ENCODE measurements around the gene ADGRL2. TPM values are rescaled to one million over a fixed set of nuclear protein-coding genes. Genes with fewer than 3 reads are reported as not detected.

ADGRL2 gene
- total RNA-seq, 1 experiment from 2014 or later: 25.3 TPM

- TF ChIP-seq EZH2 (IDR thresholded peaks at IDR 0.05; ENCODE audit: low read depth): no peak
- TF ChIP-seq, protein P1, sequence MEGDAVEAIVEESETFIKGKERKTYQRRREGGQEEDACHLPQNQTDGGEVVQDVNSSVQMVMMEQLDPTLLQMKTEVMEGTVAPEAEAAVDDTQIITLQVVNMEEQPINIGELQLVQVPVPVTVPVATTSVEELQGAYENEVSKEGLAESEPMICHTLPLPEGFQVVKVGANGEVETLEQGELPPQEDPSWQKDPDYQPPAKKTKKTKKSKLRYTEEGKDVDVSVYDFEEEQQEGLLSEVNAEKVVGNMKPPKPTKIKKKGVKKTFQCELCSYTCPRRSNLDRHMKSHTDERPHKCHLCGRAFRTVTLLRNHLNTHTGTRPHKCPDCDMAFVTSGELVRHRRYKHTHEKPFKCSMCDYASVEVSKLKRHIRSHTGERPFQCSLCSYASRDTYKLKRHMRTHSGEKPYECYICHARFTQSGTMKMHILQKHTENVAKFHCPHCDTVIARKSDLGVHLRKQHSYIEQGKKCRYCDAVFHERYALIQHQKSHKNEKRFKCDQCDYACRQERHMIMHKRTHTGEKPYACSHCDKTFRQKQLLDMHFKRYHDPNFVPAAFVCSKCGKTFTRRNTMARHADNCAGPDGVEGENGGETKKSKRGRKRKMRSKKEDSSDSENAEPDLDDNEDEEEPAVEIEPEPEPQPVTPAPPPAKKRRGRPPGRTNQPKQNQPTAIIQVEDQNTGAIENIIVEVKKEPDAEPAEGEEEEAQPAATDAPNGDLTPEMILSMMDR (conservative IDR thresholded peaks at IDR 0.05): no peak
- peaks cover 7% of the 10 kb centered on the region; the same call in 1 of the 2 replicates for H3K36me3 ChIP-seq (ENCODE audit: low read depth)
- no peaks in the 10 kb centered on the region for H3K9me2 ChIP-seq (ENCODE audit: insufficient read depth)
- no peaks in the 10 kb centered on the region for H3K9me3 ChIP-seq (ENCODE audit: insufficient read depth, low read depth)
- no peaks in the 10 kb centered on the region for H3K79me2 ChIP-seq (ENCODE audit: low read depth)
- DNase-seq: no peak
- H3K27ac ChIP-seq: no peak overlapping the region
- ChIA-PET CTCF (no interaction called here), POLR2A (ENCODE audit: unreplicated experiment) (no interaction called here)
- no peaks in the 10 kb centered on the region for H3K27me3 ChIP-seq (ENCODE audit: insufficient read depth, low read depth)
- H3K4me2 ChIP-seq: no peak overlapping the region
- H2AFZ ChIP-seq: no peak overlapping the region
- no peaks in the 10 kb centered on the region for H4K20me1 ChIP-seq (ENCODE audit: insufficient read depth)
- H3K4me3 ChIP-seq: no peak overlapping the region
- BruUV-seq (replicated peaks): no TSS peak
- intact Hi-C loops (cut with micrococcal nuclease; ENCODE audit: unreplicated experiment): no loop called here
- H3F3A ChIP-seq (ENCODE audit: insufficient read depth, low read depth): no peaks in the 10 kb centered on the region
- no peaks in the 10 kb centered on the region for H3K4me1 ChIP-seq (replicated peaks; ENCODE audit: insufficient read depth)
Observed at GRCh38 chr1:81989524-81989923, 188.8 kb downstream of the ADGRL2 start.

GRCh38 chr1:81990241-81990640 is 189.5 kb downstream of the ADGRL2 start:
- Histone ChIP-seq H3K27me3 (ENCODE audit: insufficient read depth, low read depth) (no peaks in the 10 kb centered on the region), H2AFZ (no peak overlapping the region), H3K36me3 (ENCODE audit: low read depth) (no peaks in the 10 kb centered on the region), H3K9me3 (ENCODE audit: insufficient read depth, low read depth) (no peaks in the 10 kb centered on the region), H3K4me2 (no peak overlapping the region), H3K9me2 (ENCODE audit: insufficient read depth) (no peaks in the 10 kb centered on the region), H3K4me1 (replicated peaks; ENCODE audit: insufficient read depth) (no peaks in the 10 kb centered on the region), H4K20me1 (ENCODE audit: insufficient read depth) (no peaks in the 10 kb centered on the region), H3K27ac (no peak overlapping the region), H3F3A (ENCODE audit: insufficient read depth, low read depth) (no peaks in the 10 kb centered on the region), H3K4me3 (no peak overlapping the region), H3K79me2 (ENCODE audit: low read depth) (no peaks in the 10 kb centered on the region)
- no TSS peak for BruUV-seq (replicated peaks)
- POLR2A ChIA-PET (ENCODE audit: unreplicated experiment): no interaction called here
- DNase-seq: no peak
- no peak for TF ChIP-seq EZH2 (IDR thresholded peaks at IDR 0.05; ENCODE audit: low read depth)
- TF ChIP-seq, protein P1 (conservative IDR thresholded peaks at IDR 0.05): no peak
- intact Hi-C loops (cut with micrococcal nuclease; ENCODE audit: unreplicated experiment): no loop called here
- CTCF ChIA-PET: no interaction called here

- Histone ChIP-seq H3K4me2 (no peak overlapping the region), H3K4me3 (no peak overlapping the region), H3F3A (ENCODE audit: insufficient read depth, low read depth) (no peaks in the 10 kb centered on the region), H3K79me2 (ENCODE audit: low read depth) (no peaks in the 10 kb centered on the region), H3K4me1 (replicated peaks; ENCODE audit: insufficient read depth) (no peaks in the 10 kb centered on the region), H3K36me3 (ENCODE audit: low read depth) (no peaks in the 10 kb centered on the region), H3K27ac (no peak overlapping the region), H2AFZ (no peak overlapping the region), H3K9me3 (ENCODE audit: insufficient read depth, low read depth) (no peaks in the 10 kb centered on the region), H3K27me3 (ENCODE audit: insufficient read depth, low read depth) (no peaks in the 10 kb centered on the region), H4K20me1 (ENCODE audit: insufficient read depth) (no peaks in the 10 kb centered on the region), H3K9me2 (ENCODE audit: insufficient read depth) (no peaks in the 10 kb centered on the region)
- no peak for TF ChIP-seq EZH2 (IDR thresholded peaks at IDR 0.05; ENCODE audit: low read depth)
- TF ChIP-seq, protein P1 (conservative IDR thresholded peaks at IDR 0.05): no peak
- ChIA-PET CTCF (no interaction called here), POLR2A (ENCODE audit: unreplicated experiment) (no interaction called here)
- intact Hi-C loops (cut with micrococcal nuclease; ENCODE audit: unreplicated experiment): no loop called here
- no peak for DNase-seq
- BruUV-seq (replicated peaks): no TSS peak
Observed at GRCh38 chr1:81998165-81998564, 197.4 kb downstream of the ADGRL2 start.
